ENCODE results near the gene TMEM178A.
"Not testable (repeated sequence)": the region's sequence is repeated elsewhere in the genome, so short reads cannot be mapped to it uniquely, and the experiment has no call there.

TMEM178A gene

DNA sequence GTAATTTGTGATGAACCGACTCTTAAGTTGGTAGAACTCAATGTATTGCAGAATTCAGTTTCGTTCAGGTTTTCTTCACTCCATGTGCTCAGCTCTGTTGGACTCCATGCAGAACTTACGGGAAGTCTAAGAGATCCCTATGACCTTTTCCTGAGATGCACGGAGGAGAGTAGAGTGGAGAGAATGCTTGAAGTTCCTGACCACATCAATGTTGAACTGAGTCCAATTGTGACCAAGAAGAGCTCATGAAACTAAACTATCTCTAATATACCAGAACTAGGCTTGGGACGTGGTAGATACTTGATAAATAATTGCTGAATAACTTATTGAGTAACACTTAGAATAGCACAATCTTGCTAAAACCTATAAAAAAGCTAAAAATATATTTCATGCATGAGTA is 47.2 kb downstream of the TMEM178A start:
- no peak for DNase-seq (ENCODE audit: low read depth in 3 of 3)

DNA sequence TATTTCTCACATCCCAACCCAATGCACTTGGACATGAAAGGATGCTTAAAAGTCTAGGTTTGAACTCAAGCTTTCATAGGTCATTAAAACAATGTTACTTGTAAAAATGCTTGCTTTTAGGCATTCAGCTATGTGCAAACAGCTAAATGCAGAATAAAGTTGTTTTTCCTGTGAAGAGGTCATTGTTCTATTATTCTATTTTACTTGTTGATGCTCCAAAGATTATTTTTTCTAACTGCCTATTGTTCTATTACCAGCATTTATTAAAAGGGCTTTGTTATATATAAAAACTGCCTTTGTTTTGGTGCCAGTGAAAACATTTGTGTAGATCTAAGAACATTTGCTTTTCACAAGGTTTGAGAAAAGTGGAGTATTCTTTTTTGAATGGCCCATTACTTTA is 49.4 kb downstream of the TMEM178A start:
- DNase-seq (ENCODE audit: low read depth in 3 of 3), result no peak

DNA sequence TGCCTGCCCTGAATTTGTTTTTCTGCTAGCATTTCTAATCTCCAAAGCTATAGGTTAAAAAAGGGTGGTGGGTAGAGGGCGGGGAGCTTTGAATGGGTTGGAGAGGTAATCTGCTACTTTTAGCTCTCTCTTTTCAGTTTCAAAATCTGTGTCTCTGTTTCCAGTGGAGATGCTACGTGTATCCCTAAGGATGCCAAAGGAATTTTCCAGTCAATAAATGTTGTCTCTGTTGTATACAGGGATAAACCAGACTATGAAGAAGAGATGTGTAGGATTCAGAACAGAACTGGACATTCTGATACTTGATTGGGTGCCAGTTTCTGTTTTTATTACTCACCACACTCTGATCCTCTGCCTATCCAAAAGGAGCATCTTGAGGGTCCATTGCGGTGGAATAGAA is 50.1 kb downstream of the TMEM178A start:
- DNase-seq (ENCODE audit: low read depth in 3 of 3), result no peak

DNA sequence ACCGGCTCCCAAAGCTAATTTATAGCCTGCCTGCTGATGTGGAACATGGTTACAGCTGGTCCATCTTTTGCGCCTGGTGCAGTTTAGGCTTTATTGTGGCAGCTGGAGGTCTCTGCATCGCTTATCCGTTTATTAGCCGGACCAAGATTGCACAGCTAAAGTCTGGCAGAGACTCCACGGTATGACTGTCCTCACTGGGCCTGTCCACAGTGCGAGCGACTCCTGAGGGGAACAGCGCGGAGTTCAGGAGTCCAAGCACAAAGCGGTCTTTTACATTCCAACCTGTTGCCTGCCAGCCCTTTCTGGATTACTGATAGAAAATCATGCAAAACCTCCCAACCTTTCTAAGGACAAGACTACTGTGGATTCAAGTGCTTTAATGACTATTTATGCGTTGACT is 51.4 kb downstream of the TMEM178A start:
- no peak for DNase-seq (ENCODE audit: low read depth in 3 of 3)

DNA sequence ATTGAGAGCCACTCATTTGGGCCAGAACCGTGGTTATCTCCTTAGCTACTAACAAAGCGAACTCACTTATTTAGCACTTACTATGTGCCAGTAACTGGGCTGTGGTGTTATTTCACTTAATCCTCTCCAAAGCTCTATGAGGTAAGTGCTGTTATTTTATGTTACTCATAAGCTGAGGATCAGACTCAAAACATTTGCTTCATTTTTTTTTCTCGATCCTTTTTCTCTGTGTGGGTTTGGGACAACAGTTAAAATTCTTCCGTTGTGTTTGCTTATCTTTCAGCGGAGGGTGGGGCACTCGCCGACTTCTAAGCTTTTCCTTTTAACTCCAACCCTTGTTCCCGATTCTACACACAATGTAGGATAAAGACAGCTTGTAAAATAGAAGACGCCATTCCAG is 52.8 kb downstream of the TMEM178A start:
- no peak for DNase-seq (ENCODE audit: low read depth in 3 of 3)

DNA sequence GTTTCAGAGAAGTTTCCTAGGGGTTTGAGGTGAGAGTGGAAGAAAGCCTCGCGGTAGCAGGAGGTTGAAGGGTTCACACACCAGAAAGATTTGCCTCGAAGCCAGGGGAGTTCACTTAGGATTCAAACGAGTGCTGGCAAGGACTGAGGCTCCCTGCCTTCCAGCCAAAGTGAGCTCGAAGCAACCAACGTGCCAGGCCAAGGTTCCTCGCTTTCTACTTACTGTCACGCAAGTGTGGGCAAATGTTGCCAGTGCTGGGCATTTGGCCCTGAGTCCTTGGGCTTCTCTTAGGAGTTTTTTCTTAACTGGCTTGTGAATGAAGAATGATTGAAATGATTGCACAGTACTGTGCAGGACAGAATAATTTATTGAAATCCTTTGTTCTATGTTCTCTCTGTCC is 53.6 kb downstream of the TMEM178A start:
- no peak for DNase-seq (ENCODE audit: low read depth in 3 of 3)

DNA sequence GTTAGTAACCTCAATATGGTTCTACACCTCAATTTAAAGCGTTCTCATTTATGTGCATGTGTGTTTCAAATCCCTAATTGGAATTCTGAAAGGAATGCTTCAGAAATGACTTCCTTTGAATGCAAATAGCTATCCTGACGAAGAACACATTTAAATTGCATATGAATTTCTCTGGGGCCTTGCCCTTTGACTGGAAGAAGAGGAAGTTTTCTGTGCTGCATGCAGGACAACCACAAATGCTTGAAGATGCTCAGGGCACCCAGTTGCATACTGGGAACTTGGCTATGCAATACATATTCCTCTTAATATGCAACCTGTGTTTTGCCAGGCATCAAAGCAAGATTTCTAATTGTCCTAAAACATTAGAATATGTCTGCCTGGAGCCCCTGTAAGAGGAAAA is 55.3 kb downstream of the TMEM178A start:
- DNase-seq (ENCODE audit: low read depth in 3 of 3), result no peak

DNA sequence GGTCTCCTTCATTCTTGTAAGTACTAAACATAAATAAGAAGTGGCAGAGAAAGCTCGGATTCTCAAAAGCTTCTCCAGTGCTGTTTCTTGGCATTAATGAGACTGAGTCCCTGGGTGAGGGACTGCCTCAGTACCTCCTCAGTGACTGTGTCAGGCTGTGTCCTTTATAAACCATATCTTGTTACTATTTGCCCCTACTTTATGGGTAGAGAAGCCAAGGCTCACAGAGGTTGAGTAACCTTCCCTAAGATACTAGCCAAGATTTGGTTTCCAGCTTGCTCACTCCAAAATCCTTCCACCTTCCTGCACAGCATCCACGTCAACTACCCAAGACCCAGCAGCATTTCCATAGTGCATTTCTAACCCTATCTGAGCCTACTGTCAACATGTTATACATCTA is 57.8 kb downstream of the TMEM178A start:
- no peak for DNase-seq (ENCODE audit: low read depth in 3 of 3)

DNA sequence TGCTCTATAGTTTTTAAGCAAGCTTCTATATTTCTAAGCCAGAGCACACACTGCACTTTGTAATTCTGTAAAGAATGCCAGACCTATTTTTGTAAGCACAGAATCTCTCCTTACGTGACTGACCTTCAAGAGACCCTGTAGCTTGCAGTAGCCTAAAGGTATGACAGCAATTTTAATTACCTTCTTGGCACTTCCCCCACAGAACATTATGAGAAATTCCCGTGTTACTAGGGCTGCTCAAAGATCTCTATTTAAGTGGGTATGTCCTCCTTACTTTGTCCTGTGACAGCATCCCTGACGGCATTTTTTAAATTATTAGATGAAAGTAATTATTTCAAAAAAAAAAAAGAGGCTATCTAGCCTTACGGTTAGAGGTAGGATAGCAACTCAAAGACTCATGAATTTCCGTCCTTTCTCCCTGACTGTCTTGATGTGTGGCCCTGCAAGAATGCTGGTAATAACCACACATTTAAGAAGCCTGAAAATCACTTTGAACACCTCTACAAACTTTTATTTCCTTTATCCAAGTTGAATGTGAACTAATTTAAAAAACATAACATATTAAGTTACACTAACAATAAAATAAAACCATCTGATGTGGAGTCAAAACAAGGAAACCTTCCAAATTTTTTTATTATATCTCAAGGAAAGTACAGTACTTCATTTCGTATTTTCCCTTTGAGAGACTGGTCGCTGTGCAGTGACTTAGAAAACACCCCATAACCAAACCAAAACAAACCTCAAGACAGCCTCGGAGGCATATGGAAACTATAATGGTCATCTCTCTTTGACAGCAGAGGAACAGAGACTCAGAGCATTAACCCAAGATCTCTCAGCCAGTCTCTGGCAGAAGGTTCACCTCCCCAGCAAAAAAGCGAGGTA is 58.5 kb downstream of the TMEM178A start:
- no peak for DNase-seq (ENCODE audit: low read depth in 3 of 3)

DNA sequence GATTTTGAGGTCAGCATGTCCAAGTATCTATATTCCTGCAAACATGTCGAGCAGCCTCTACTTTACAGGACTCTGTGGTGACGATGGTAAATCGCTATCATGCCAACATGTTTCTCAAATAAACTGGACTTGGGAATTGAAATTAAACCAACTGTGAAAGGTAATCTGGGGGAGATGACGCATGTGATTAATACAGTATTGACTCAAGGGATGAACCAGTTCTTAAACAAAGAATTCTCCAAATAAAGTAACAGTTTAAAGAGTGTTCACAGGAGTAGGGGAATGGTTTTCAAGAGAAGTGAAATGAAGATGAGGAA is 59.1 kb downstream of the TMEM178A start:
- no peak for DNase-seq (ENCODE audit: low read depth in 3 of 3)

DNA sequence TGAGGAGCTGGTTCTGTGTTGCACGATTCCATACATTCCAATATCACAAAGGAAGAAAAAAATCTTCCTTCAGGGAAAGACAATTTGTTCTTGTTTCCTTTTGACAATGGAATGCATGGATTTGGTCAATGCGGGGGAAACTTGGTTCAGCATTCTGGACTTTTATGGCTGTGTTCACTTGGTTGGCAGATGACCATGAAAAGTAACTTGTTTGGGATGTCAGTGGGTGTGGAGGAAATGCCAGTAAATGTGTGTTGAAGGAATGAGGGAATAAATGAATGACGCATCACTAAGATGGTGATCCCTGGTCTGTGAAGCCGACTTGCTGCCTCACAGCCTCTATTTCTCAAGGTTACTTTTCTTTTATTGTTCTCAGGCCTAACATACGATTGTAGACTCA is 59.7 kb downstream of the TMEM178A start:
- DNase-seq (ENCODE audit: low read depth in 3 of 3), result no peak

DNA sequence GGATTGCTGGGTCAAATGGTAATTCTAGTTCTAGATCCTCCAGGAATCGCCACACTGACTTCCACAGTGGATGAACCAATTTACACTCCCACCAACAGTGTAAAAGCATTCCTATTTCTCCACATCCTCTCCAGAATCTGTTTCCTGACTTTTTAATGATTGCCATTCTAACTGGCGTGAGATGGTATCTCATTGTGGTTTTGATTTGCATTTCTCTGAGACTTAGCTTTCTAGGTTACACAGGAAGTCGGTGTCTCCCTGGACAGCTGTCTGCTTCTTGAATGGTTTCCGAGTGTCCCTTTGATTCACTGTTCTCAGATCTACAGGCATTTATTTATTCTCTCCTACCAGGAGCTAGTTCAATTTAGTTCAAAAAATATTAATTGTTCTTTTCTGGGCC is 62.4 kb downstream of the TMEM178A start:
- not testable (repeated sequence) for DNase-seq (ENCODE audit: low read depth in 3 of 3)

DNA sequence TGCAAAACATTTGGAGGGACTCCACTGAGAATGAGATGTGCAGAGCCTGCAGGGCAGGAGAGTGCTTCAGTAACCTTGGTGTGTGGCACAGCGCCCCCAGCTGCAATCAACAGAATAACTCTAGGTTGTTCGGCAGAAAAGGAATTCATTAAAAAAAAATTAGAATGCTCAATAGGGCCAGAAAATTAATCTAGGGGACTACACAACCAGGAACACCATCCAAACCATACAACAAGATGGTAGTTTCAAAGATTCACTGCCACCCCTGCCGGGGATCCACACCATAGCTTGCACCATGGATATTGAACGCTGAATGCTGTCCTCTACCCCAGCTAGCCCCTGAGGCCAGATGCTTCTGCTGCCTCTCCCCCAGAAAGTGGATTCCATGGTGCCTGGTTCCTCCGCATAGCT is 63.2 kb downstream of the TMEM178A start:
- DNase-seq (ENCODE audit: low read depth in 3 of 3), result peak in 1 of 3 donors; percentile 8

DNA sequence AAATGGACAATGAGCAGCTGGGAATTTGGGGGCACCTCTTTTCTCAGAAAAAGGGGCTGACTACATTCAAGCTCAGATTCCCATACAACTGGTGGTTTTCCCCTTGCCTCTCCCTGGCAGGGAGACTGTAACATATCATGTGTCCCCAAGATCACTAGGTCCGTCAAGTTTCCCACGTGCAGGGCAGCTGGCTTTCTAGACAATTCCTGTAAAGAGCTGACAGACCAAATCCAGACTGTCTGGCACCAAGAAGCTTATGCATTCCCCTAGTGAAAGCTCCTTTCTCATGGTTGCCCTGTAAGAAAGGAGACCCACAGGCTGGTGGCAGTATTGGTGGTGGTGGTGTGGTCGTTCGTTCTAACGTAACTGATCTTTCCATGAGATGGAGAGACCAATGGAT is 64.6 kb downstream of the TMEM178A start:
- DNase-seq (ENCODE audit: low read depth in 3 of 3), result no peak

DNA sequence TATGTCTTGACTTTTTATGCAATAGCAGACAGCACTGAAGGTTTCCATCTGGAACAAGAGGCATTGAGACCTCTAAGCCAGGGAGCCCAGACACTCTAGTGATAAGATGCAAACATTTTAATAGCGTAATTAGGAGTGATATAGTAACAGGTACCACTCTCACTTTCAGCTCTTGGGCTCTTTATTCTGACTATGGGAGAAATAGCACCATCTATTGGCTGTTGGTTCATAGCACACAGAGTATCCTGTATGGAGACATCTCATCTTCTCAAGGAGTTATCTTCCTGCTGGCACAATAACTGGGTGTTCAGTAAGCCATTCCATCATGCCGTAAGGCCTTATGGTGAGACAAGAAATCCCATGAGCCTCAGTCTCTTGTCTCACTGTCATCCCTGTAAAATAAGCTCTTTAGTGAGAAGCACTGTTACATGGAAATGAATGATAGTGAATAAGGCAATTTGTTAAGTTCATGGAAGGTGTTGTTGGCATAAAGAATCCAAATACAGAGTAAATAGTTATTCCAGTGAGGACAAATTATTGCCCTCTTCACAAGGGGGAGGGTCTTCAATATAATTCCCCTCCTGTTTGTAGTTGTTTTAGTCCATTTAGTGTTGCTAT is 65.1 kb downstream of the TMEM178A start:
- DNase-seq (ENCODE audit: low read depth in 3 of 3), result no peak

DNA sequence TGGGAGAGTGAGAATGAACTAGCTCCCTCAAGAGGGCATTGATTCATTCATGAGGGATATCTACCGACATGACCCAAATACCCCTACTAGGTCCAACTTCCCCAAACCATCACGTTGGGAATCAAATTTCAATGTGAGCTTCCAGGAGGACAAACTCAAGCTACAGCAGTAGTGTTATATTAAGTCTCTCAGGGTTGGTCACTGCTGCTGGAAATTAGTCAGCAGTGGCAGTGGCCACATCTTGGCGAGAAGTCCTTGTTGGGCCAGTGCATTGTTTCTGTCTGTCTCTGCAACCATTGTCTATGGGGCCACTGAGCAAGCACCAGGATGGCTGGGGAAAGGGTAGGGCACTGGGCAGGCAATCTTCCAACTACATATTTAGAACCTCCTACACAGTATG is 65.8 kb downstream of the TMEM178A start:
- DNase-seq (ENCODE audit: low read depth in 3 of 3), result no peak

DNA sequence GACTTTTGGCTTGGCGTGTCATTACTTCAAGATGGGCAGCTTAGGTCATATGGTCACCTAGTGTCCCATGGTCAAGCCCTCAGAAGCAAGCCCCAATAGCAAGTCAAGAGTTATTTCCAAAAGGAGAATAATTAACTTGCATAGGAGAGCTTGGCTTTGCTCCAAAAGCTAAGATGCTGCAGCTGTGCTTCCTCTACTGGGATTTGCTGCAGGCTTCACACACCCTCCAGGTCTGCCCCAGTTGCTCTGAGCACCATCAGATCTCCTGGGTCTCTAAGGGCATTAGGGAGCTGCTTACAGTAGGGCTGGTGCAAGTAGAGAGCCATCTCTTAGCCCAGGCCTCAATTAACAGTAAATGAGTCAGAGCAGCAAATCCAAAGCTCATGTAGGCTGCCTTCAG is 66.8 kb downstream of the TMEM178A start:
- no peak for DNase-seq (ENCODE audit: low read depth in 3 of 3)

DNA sequence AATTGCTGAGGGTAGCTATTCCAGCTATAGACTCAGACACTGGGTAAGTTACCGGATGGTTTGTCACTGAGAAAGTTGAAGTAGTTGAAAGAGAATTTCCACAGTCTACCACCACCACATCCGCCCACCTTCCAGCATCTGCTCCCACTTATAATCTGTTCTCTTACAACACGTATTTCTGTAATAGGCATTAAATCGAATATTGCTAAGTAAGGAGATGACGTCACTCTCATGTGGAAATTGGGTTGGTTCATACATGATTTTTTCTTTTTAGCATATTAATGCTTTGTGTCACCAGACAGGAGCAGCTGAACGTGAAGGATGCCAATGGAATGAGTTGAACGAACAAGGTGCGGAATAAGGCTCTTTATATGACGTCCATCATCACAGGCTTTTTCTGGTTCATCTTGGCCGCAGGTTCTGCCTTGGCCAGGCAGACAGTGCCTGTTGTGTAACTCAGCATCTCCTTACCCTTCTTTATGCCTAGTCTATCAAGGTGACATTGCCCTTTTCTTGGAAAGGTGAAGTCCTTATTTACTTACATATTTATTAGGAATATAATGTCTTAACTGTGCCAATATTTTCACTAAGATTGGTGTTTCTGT is 67.5 kb downstream of the TMEM178A start:
- DNase-seq (ENCODE audit: low read depth in 3 of 3), result no peak

DNA sequence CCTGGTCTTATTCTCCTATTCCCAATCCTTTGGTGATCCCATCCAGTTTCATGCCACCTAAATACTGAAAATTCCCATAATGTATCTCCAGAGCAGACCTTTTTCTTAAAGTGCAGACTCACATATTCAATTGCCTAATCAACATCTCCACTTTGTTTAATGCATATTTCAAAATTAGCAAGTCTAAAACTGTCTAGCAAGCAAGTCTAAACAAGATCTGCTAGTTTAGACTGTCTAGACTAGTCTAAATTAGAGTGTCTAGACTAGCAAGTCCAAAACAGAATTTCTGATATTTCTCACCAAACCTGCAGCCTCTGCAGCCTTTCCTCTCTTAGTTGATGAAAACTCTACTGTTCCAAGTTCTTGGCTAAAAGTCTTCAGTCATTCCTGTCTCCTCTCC is 68.7 kb downstream of the TMEM178A start:
- DNase-seq (ENCODE audit: low read depth in 3 of 3), result no peak

DNA sequence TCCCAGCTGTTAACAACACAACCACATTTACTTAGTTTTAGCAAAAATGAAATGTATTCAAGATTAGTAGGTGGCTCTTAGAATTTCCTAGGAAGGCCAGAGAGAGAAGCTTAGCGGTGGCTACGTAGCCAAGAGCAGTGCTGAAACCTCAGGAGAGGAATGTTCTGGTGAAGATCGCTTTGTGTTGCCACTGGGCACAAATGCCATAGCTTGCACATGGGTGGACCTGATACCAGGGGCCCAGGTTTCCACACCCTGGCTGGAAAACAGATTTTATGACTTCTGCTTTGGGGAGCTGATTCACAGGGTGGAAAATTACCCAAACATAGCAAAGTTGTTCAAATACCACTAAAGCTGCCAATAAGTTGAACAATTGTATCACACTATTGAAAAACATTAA is 69.9 kb downstream of the TMEM178A start:
- no peak for DNase-seq (ENCODE audit: low read depth in 3 of 3)

DNA sequence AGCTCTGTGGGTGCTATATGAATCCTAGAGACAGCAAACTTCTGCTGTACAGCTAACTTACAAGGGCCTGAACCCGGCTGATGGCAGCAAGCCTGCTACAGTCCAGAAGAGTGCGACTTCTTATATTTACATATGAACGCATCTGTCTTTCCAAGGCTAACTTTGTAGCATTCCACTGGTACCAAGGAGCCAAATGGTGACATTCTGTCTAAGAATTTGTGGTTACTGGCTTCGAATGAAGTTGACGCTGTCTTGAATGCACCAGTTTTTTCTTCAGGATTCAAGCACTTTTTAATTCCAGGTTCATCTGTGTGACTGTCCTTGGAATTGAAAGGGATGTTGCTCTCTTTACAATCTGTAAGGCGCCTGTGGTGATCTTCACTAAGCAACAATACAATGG is 70.9 kb downstream of the TMEM178A start:
- no peak for DNase-seq (ENCODE audit: low read depth in 3 of 3)

DNA sequence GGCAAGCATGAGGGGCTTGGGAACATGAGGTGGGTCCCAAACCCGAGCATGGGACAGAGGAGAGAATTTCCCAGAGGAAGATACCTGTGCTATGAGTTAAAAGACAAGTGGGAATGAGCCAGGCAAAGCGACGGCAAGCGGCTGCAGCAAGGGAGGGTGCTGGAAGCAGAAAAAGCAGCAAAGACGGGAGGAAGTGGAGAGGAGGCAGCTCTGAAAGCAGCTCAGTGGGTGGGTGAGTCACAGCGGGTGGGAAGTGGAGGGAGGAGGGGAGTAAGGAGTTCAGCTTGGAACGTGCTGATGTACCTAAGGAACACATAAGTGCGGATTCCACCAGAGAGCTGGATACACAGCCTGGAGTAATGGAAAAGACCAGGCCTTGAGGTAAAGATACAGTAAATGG is 71.9 kb downstream of the TMEM178A start:
- DNase-seq (ENCODE audit: low read depth in 3 of 3), result no peak

DNA sequence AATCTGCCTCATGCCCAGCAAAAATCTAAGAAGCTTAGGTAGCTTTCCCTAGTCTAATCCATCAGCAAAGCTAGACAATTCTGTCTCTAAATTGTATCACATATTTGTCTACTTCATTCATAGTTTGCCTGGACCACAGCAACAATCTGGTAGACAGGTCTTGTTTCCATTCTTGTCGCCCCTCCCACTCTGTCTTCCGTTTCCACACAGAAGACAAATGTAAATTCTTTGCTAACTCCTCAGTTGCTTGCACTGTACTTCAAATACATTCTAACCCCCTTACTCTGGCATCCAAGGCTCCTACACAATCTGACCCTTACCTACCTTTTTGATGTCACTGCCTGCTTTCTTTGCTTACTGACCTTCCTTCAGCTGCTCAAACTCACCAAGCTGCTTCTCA is 73.2 kb downstream of the TMEM178A start:
- DNase-seq (ENCODE audit: low read depth in 3 of 3), result no peak

Data from stimulated activated CD4-positive, alpha-beta T cell treated with anti-CD3 and anti-CD28 coated beads, TNF-alpha, amount 100 ng/mL, for 48 hours (primary cell).